Activated naive CD4-positive, alpha-beta T cell treated with anti-CD3 and anti-CD28 coated beads, Interleukin-2, amount 50 U/mL, for 72 hours (primary cell): Measurements from ENCODE around the gene EVL. TPM values are rescaled to one million over a fixed set of nuclear protein-coding genes. Genes with fewer than 3 reads are reported as not detected.
A peak's percentile ranks its signal among the peaks of the same experiment; 100 is the strongest.

Experiments used
- ATAC-seq, 2 donors: fragments of 150-1000 bp; cut with Tn5 transposase; 2 replicates each; pipeline ENCODE4 v1.10.0; 2021; ENCODE audit warnings: mild to moderate bottlenecking in 2 of 2, moderate library complexity in 2 of 2
- DNase-seq, 2 donors: peaks; one replicate each; pipeline ENCODE4 v3.0.0; 2021 to 2022; ENCODE audit warnings: low spot score in 2 of 2
- H3K27ac Mint-ChIP-seq, 2 donors: one replicate each; pipeline ENCODE4 v1.8.0; 2022; ENCODE audit warnings: mild to moderate bottlenecking in 2 of 2, mixed read lengths in 2 of 2
- H3K36me3 Mint-ChIP-seq, 2 donors: one replicate each; pipeline ENCODE4 v1.8.0; 2022; ENCODE audit warnings: mixed read lengths in 2 of 2
- H3K9me3 Mint-ChIP-seq, 2 donors: one replicate each; pipeline ENCODE4 v1.8.0; 2022; ENCODE audit warnings: mixed read lengths in 2 of 2
- total RNA-seq, 2 donors: library from RNA; stranded (reverse); gene quantifications; one replicate each; pipeline ENCODE4 v1.2.3, GENCODE V29; 2022

Gene EVL
- total RNA-seq, 2 donors from 2014 or later: 342 to 426 TPM

DNA sequence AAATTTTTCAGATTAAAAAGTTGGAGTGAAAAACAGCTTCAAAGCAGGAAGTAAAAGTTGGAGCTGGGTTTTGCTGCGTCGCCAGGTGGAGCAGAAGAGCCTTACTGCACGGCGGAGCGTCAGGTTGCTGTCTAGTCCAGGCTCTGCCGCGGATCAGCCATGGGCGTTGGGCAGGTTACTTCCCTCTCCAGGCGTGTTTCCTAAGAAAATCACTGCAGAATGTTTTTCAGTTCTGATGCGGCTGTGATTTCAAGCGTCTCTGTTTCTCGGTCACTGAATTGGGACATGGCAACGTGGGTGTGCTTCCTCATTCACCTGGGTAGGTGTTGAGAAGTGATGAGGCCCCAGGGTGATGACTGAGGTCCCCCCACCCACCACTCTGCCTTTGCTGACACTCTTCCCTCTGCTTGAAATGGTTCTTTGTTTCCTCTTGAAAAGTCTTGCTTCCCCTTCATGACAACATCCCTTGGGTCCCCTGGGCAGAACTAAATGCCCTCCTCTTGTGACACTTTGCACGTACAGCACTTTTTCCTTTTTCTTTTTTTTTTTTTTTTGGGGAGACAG, 7.6 kb downstream of the EVL start:
- Mint-ChIP-seq H3K9me3 (no peaks in the 10 kb centered on the region), H3K36me3 (peaks cover 56 to 67% of the 10 kb centered on the region in 2 donors), H3K27ac (peak overlapping the region; percentile 97 to 99)
- ATAC-seq (peak in 1 of 2 donors; percentile 12), DNase-seq (no peak)

DNA sequence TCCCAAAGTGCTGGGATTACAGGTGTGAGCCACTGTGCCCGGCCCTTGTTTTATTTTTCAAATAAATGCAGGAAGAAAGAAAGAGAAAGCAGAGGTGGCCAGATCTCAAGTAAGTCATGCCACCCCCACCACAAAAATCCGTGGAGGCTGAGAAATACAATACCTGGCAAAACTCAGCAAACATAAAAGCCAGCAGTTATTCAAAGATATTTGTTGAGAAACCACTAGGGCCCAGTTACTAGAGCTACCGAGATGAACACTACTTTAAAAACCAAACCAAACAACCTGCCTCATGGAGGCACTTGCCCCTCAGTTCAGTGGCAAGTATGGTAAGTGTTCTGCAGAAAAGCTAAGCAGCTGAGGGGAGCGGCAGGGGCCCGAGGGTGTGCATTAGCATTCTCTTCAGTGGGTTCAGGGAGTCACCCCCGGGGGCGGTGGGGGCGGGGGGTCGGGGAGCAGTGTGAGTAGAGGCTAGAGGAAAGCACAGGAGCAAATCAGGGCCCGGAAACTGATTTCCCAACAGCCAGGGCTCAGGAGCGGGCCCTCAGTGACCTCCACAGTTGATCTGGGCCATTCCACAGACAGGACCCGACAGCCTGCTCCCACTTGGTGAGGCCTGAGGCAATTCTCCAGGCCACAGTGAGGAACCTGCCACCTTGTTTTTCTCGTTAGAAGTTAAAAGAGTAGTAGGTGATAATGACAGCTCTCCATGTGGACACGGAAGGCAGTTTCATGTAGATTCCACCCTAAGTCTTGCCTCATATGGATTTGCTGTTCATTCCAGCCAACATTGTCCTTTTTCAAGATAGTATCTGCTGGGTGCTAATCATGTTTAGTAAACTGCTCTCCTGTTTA, 8.6 kb downstream of the EVL start:
- DNase-seq (no peak), ATAC-seq (no peak)
- H3K27ac Mint-ChIP-seq: peak overlapping the region; percentile 97 to 99
- no peaks in the 10 kb centered on the region for H3K9me3 Mint-ChIP-seq
- H3K36me3 Mint-ChIP-seq: peaks cover 50 to 66% of the 10 kb centered on the region in 2 donors

DNA sequence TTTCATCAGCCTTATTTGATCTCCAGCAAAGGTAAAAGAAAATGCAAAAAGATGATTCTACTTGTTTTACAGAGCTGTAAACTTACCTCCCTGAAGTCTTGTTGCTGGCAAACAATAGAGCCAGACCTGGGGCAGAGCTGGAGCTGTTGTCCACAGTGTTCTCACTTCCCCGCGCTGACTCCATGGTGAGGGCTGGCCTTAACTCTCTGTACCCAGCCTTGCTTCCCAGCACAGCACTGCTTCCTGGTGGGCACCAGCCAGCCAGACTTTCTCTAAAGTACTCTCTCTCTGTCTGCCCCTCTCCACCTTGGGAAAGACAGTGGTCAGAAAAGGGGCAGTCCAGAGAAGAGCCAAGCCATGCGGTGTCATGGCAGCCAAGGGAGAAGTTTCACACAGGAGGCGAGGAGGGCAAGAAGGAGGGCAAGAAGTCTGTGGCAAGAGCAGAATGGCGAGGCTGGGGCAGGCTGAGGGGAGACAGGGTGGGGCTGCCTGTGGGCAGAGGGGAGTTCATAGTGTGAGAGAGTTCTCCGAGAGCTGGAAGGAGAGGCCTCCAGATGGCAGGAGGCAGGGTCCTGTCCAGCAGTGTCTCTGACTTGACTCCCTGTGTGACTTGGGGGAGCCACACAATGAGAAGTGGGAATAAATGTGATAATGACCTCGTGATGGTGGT, 9.3 kb downstream of the EVL start:
- DNase-seq (no peak), ATAC-seq (no peak)
- H3K36me3 Mint-ChIP-seq: peaks cover 44 to 64% of the 10 kb centered on the region in 2 donors
- H3K9me3 Mint-ChIP-seq: no peaks in the 10 kb centered on the region
- H3K27ac Mint-ChIP-seq: peak overlapping the region; percentile 97 to 99

DNA sequence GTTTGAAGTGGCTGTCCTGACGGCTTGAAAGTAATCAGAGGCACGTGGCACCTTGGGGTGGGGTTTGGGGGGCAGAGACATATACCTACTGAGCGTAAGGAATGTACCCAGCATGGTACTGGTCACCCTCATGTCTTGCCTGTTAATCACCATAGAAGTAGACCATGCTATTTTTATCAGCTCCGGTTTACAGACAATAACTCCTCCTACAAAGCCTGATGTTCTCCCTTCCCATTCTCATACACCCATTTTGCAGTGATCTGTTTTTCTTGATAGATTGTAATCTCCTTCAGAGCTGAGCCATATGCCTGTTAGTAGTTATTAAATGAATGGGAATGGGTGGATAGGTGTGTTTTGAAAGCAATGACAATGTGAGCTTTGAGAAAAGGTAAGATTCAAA, 10.5 kb downstream of the EVL start:
- Mint-ChIP-seq H3K27ac (peak overlapping the region; percentile 97 to 99), H3K36me3 (peaks cover 34 to 63% of the 10 kb centered on the region in 2 donors), H3K9me3 (no peaks in the 10 kb centered on the region)
- no peak for DNase-seq
- ATAC-seq: peak in 1 of 2 donors; percentile 7

DNA sequence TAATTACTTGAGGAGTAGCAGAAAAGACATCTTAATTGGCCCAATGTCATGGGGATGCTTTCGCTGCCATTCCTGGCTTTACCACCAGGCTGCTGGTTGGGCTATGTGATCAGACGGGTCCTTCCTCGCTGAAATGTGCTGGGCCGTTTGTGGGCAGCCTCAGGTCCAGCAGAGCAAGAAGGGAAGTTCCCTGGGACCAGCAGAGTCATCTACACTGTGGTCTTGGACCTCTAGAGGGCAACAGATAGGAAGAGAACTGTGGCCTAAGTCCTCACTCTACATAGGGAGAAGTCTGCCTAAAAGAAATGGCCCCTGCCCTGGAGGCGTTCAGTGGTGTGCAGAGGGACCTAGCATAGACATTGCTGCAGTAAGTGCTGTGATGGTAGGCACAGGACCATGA, 10.9 kb downstream of the EVL start:
- ATAC-seq (peak; percentile 35 to 70), DNase-seq (peak in 1 of 2 donors; percentile 81)
- no peaks in the 10 kb centered on the region for H3K9me3 Mint-ChIP-seq
- peak overlapping the region; percentile 94 to 99 for H3K27ac Mint-ChIP-seq
- H3K36me3 Mint-ChIP-seq: peaks cover 30 to 58% of the 10 kb centered on the region in 2 donors

DNA sequence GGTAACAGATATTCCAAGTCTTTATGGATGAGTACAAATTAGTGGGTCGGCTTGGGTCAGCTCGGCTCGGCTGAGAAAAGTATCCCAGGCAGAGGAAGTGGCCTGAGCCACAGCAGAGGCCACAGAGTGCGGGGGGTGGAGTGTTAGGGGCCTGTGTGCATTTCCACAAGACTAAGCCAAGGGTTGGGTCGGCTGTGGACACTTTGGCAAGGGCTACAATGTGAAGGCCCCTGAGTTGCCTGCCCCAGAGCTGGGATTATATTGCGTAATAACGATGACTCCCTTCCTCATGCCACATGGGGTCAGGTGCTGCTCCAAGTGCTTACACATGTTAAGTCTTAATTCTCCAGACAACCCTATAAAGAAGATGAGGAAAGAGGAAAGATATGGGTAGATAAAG, 11.4 kb downstream of the EVL start:
- Mint-ChIP-seq H3K9me3 (no peaks in the 10 kb centered on the region), H3K27ac (peak overlapping the region; percentile 94 to 99), H3K36me3 (peaks cover 30 to 58% of the 10 kb centered on the region in 2 donors)
- ATAC-seq: peak in 1 of 2 donors; percentile 4
- no peak for DNase-seq

DNA sequence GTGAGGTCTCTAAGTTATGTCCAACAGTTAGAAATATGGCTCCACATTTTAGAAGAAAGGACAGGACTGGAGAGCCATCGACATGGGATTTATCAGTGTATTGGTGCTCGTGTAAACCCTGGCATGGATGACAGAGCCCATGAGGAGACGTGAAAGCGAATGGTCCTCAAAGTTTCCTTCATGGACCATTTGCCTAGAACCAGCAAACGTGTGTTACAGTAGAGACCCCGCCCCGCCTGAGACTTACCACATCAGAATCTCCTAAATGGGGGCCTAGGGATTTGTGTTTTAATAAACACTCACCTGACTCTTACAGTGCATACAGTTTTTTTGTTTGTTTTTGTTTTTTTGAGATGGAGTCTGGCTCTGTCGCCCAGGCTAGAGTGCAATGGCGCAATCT, 12.2 kb downstream of the EVL start:
- no peaks in the 10 kb centered on the region for H3K9me3 Mint-ChIP-seq
- H3K27ac Mint-ChIP-seq: peak overlapping the region; percentile 92 to 99
- ATAC-seq (no peak), DNase-seq (no peak)
- H3K36me3 Mint-ChIP-seq: peaks cover 33 to 62% of the 10 kb centered on the region in 2 donors

DNA sequence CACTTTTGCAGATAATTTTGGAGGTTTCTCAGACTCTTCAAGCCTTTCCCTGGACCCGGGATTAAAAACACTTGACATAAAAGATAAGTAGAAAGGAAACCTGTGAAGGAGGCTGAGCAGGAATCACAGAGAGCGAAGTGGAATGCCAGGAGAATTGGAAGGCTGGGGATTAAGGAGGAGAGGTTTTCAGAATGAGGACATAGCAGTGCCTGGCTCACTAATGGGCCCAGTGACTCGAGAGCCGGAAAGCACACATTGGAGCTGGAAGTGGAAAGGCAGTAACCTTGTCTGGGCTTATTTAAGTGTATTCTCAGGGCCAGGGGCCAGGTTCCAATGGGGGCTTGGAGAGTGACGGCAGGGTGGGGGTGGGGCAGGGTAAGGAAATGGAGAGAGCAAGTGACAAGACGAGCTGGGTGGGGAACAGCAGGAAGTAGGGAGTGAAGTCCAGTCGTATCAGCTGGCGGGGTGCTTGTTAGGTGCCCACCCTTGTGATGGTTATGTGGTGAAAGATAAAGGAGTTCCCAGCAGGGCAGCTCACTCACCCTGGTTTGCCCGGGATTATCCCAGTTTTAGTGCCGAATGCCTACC, 13.1 kb downstream of the EVL start:
- peak overlapping the region; percentile 92 to 99 for H3K27ac Mint-ChIP-seq
- H3K36me3 Mint-ChIP-seq: peaks cover 32 to 61% of the 10 kb centered on the region in 2 donors
- no peaks in the 10 kb centered on the region for H3K9me3 Mint-ChIP-seq
- no peak for ATAC-seq
- DNase-seq: no peak

DNA sequence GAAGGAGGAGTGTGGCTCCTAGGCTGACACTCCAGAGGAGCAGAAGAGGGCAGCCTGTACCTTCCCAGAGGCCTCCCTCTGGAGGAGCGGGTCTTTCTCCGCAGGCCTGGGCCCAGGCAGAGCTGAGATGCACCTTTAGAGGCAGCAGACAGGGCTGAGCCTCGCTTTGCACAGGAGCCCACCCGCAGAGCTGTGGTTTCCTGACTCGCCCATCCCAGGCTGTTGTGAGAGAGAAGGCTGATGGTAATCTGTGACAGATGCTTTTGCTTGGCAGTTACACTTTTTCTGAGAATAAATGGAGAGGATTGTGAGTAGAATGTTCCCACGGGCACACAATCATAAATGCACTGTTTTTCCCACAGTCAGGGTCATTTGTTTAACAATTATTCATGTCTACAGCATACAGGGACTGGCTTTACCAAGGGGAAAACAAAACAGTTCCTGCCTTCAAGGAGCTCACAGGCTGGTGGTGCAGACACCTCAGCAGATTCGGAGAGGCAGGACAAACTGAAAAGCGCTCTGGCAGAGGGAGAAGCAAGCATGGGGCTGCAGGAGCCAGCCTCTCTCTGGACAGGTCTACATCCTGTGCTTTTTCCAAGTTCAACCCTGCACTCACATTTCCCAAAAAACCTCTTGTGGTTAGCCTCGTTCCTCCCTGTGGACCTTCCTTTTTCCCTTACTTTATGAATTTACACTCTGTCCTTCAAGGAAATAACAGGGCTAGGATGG, 13.9 kb downstream of the EVL start:
- DNase-seq (peak in 1 of 2 donors; percentile 62), ATAC-seq (peak; percentile 50 to 80)
- Mint-ChIP-seq H3K9me3 (no peaks in the 10 kb centered on the region), H3K36me3 (peaks cover 32 to 56% of the 10 kb centered on the region in 2 donors), H3K27ac (peak overlapping the region; percentile 92 to 99)

DNA sequence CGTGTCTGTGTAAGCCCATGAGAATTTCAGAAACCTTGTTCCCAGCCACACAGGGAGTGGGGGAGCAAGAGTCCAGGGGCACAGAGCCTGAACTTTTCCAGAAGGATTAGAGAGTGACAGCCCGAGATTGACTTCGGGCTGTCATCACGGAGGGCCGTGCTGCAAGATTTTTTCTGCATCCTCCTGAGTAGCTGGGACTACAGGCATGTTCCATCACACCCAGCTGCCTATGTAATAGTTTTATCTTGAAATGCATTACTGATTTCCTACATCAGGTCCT, 14.4 kb downstream of the EVL start:
- ATAC-seq (no peak), DNase-seq (no peak)
- Mint-ChIP-seq H3K27ac (peak overlapping the region; percentile 92 to 99), H3K36me3 (peaks cover 32 to 56% of the 10 kb centered on the region in 2 donors), H3K9me3 (no peaks in the 10 kb centered on the region)

DNA sequence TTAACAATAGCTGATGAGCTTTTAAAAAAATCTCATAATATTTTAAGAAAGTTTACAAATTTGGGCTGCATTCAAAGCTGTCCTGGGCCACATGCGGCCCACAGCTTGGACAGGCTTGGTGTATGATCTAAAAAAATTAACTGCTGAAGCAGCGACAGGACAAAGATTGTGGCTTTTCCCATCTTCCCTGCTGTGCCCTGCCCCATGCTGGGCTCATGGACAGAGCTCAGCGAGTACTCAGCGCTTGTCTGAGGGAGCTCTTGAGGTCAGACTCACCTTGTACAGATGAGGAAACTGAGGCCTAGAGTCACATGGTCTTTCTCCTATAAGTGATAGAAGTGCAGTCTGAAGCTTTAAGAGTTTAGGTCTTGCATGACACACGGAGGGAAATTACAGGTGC, 15.0 kb downstream of the EVL start:
- no peak for ATAC-seq
- Mint-ChIP-seq H3K36me3 (peaks cover 32 to 56% of the 10 kb centered on the region in 2 donors), H3K27ac (peak overlapping the region; percentile 77 to 99), H3K9me3 (no peaks in the 10 kb centered on the region)
- DNase-seq: no peak

DNA sequence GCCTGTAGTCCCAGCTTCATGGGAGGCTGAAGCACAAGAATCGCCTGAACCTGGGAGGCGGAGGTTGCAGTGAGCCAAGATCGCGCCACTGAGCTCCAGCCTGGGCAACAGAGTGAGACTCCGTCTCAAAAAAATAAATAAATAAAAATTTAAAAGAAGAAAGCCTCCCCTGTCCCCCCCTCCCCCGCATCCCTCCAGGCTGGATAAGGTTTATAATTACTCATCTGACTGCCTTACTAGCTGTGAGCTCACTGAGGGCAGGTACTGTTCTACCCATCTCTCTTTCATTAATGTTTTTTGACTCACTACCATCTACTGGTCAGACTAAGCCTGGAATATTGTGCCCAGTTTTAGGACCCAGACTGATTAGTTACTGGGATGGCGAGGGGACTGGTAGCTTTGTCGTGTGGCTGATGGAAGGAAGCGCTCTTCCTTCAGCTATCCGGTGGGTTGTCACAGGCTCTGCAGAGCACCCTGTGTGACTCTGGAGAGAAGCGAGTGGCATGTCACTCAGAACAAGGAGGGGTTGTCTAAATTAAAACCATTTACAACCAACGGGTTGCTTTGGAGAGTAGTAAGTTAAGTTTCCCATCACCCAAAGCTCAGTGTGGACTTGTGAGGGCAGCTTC, 16.9 kb downstream of the EVL start:
- Mint-ChIP-seq H3K9me3 (peaks cover 0 to 5% of the 10 kb centered on the region in 2 donors), H3K36me3 (peaks cover 43 to 62% of the 10 kb centered on the region in 2 donors), H3K27ac (peak overlapping the region; percentile 92 to 94)
- peak in 1 of 2 donors; percentile 37 for DNase-seq
- peak; percentile 41 to 73 for ATAC-seq

DNA sequence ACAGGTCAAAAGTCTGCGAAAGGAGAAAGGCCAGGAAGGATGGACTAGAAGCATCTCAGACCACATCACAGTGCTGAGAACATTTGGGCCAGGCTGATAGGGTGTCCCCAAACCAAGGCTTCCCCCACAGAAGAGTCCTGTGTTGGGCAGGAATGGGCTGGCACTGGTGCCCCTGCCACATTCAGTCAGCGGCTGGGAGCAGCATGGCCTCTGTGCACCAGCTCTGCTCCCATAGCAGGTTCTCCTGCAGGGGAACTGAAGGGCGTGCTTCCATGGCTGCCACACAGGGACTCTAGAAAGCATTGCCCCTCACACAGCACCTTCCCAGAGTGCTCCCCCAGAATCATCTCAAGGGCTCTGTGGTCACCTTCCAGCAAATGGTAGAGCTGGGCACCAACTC, 17.5 kb downstream of the EVL start:
- ATAC-seq: no peak
- peak overlapping the region; percentile 92 for H3K27ac Mint-ChIP-seq
- peak in 1 of 2 donors; percentile 51 for DNase-seq
- H3K9me3 Mint-ChIP-seq: peaks cover 0 to 5% of the 10 kb centered on the region in 2 donors
- peaks cover 46 to 64% of the 10 kb centered on the region in 2 donors for H3K36me3 Mint-ChIP-seq

DNA sequence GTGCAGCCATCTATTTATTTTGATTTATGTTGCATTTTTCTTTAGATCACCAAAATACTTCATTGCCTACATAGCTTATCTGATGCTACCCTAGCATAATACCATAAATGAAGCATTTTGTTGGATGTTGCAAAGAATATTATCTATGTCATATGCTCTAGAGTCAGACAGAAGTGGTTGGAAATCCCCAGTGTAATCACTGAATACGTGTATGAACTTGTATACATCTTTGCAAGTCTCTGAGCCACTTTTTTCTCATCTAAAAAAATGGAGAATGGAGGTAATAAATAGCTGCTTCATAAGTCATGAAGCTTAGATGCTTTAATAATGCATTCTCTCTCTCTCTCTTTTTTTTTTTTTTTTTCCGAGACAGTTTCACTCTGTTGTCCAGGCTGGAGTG, 18.5 kb downstream of the EVL start:
- Mint-ChIP-seq H3K36me3 (peaks cover 49 to 66% of the 10 kb centered on the region in 2 donors), H3K9me3 (peaks cover 0 to 5% of the 10 kb centered on the region in 2 donors), H3K27ac (peak overlapping the region; percentile 92)
- DNase-seq (no peak), ATAC-seq (no peak)

DNA sequence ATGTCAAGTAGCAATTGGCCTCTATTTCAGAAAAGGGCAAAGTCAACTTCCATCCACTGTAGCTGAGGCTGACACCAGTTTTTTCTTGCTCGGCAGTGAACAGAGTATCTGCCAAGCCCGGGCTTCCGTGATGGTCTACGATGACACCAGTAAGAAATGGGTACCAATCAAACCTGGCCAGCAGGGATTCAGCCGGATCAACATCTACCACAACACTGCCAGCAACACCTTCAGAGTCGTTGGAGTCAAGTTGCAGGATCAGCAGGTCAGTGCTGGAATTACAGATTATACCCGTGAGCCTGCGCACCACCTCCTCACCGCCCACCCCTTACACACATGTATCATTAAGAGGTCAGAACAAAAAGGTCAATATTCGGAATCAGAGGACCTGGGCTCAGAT, 19.4 kb downstream of the EVL start:
- no peak for DNase-seq
- Mint-ChIP-seq H3K36me3 (peaks cover 51 to 71% of the 10 kb centered on the region in 2 donors), H3K9me3 (peaks cover 0 to 5% of the 10 kb centered on the region in 2 donors), H3K27ac (peak overlapping the region; percentile 48 to 92)
- ATAC-seq: no peak

DNA sequence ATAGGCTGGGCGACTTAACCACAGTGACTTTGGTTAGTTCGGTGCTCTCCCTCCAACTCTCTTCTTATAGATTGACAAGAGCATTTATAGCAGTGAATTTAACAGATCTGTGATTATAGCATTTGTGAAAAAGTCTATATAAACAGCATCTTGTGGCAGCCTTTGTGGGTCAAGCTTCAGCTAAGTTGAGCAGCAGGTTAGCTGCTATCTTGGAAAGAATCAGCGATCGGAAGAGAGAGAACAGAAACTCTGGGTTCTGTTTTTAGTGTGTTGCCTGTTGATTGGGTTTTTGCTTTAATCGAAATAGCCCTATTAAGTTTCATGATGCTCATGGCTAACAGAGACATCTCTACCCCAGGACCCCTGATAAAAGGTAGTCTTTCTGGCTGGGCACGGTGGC, 20.2 kb downstream of the EVL start:
- DNase-seq (no peak), ATAC-seq (no peak)
- Mint-ChIP-seq H3K27ac (peak overlapping the region; percentile 79 to 92), H3K36me3 (peaks cover 56 to 69% of the 10 kb centered on the region in 2 donors), H3K9me3 (peaks cover 0 to 5% of the 10 kb centered on the region in 2 donors)
